HEK293 (cell line): Measurements from ENCODE around the gene TACC2.

Experiments used
- CTCF ChIA-PET: fragments of 350-600 bp; formaldehyde crosslinking; extraction: SDS; loops from one replicate; lab custom pipeline; 2021; ENCODE audit warnings: antibody characterized with exemption; lab: Yijun Ruan, JAX
- POLR2A ChIA-PET: fragments of 300-600 bp; formaldehyde crosslinking; extraction: SDS; loops from one replicate; lab custom pipeline; 2020; ENCODE audit warnings: antibody characterized with exemption, inconsistent platforms; lab: Yijun Ruan, JAX
- H3K27ac ChIP-seq: fragments of 200-500 bp; sonication (Bioruptor generic); 2 replicates; pipeline ENCODE4 v1.5.1; 2014; ENCODE audit warnings: low read depth, low read length, control low read depth, inconsistent platforms; ENCODE audit errors: extremely low read depth
- H3K36me3 ChIP-seq, 2 experiments: fragments of 200-500 bp in 1 of 2; sonication (Bioruptor generic) in 1 of 2; 1 replicate in 1 of 2; 2 replicates in 1 of 2; pipeline ENCODE4 v1.5.1; 2014 to 2017; ENCODE audit warnings: inconsistent platforms in 2 of 2, low read length in 2 of 2; ENCODE audit not compliant: control insufficient read depth in 2 of 2, insufficient read depth in 1 of 2
- H3K4me1 ChIP-seq: fragments of 200-500 bp; sonication (Bioruptor generic); 2 replicates; pipeline ENCODE4 v1.5.1; 2014; ENCODE audit warnings: mild to moderate bottlenecking, low read length, inconsistent platforms; ENCODE audit not compliant: control insufficient read depth, insufficient read depth
- H3K4me3 ChIP-seq: 2 replicates; pipeline ENCODE4 v1.5.1; 2011; ENCODE audit warnings: low read depth, mild to moderate bottlenecking, control low read depth, low read length, moderate library complexity
- H3K9me3 ChIP-seq: fragments of 200-500 bp; sonication (Bioruptor generic); 2 replicates; pipeline ENCODE4 v1.5.1; 2014; ENCODE audit warnings: low read depth, low read length, inconsistent platforms; ENCODE audit not compliant: control insufficient read depth, insufficient read depth
- EGR2 ChIP-seq: fragments of 450-650 bp; formaldehyde crosslinking; IDR thresholded peaks from 2 replicates; pipeline ENCODE4 v1.5.1; 2016; ENCODE audit warnings: low read depth, missing biosample characterization, missing genetic modification characterization
- KLF17 ChIP-seq: fragments of 450-650 bp; formaldehyde crosslinking; IDR thresholded peaks from 2 replicates; pipeline ENCODE4 v1.5.1; 2016; ENCODE audit warnings: missing biosample characterization, missing genetic modification characterization
- OVOL3 ChIP-seq: fragments of 450-650 bp; formaldehyde crosslinking; IDR thresholded peaks from 2 replicates; pipeline ENCODE4 v1.5.1; 2016; ENCODE audit warnings: missing biosample characterization, missing genetic modification characterization
- REST ChIP-seq: fragments of 450-650 bp; formaldehyde crosslinking; IDR thresholded peaks from 2 replicates; pipeline ENCODE4 v1.5.1; 2016; ENCODE audit warnings: missing biosample characterization, missing genetic modification characterization
- SCRT2 ChIP-seq: fragments of 450-650 bp; formaldehyde crosslinking; IDR thresholded peaks from 2 replicates; pipeline ENCODE4 v1.5.1; 2016; ENCODE audit warnings: missing biosample characterization, missing genetic modification characterization
- TCF7L2 ChIP-seq: IDR thresholded peaks from 2 replicates; pipeline ENCODE4 v1.6.1; 2011; ENCODE audit warnings: low read depth, mild to moderate bottlenecking, inconsistent platforms, low read length, moderate library complexity, borderline replicate concordance
- ZBTB20 ChIP-seq: fragments of 450-650 bp; formaldehyde crosslinking; IDR thresholded peaks from 2 replicates; pipeline ENCODE4 v1.5.1; 2016; ENCODE audit warnings: missing biosample characterization, missing genetic modification characterization
- ZIC2 ChIP-seq: fragments of 450-650 bp; formaldehyde crosslinking; IDR thresholded peaks from 2 replicates; pipeline ENCODE4 v1.5.1; 2016; ENCODE audit warnings: missing biosample characterization, missing genetic modification characterization
- ZNF138 ChIP-seq: fragments of 450-650 bp; formaldehyde crosslinking; IDR thresholded peaks from 2 replicates; pipeline ENCODE4 v1.5.1; 2016; ENCODE audit warnings: missing biosample characterization, missing genetic modification characterization, borderline replicate concordance
- ZNF140 ChIP-seq: fragments of 450-650 bp; formaldehyde crosslinking; IDR thresholded peaks from 2 replicates; pipeline ENCODE4 v1.5.1; 2016; ENCODE audit warnings: missing biosample characterization, missing genetic modification characterization
- ZNF169 ChIP-seq: fragments of 450-650 bp; formaldehyde crosslinking; IDR thresholded peaks from 2 replicates; pipeline ENCODE4 v1.5.1; 2016; ENCODE audit warnings: missing biosample characterization, missing genetic modification characterization
- ZNF24 ChIP-seq: fragments of 450-650 bp; formaldehyde crosslinking; IDR thresholded peaks from 2 replicates; pipeline ENCODE4 v1.5.1; 2016; ENCODE audit warnings: missing biosample characterization, missing genetic modification characterization
- ZNF266 ChIP-seq: fragments of 450-650 bp; formaldehyde crosslinking; IDR thresholded peaks from 2 replicates; pipeline ENCODE4 v1.5.1; 2016; ENCODE audit warnings: missing biosample characterization, missing genetic modification characterization, low read depth
- ZNF280C ChIP-seq: fragments of 450-650 bp; formaldehyde crosslinking; IDR thresholded peaks from 2 replicates; pipeline ENCODE4 v1.5.1; 2016; ENCODE audit warnings: missing biosample characterization, missing genetic modification characterization
- ZNF292 ChIP-seq: fragments of 450-650 bp; formaldehyde crosslinking; IDR thresholded peaks from 2 replicates; pipeline ENCODE4 v1.5.1; 2016; ENCODE audit warnings: low read depth, missing biosample characterization, missing genetic modification characterization, borderline replicate concordance
- ZNF521 ChIP-seq: fragments of 450-650 bp; formaldehyde crosslinking; IDR thresholded peaks from 2 replicates; pipeline ENCODE4 v1.5.1; 2017; ENCODE audit warnings: missing biosample characterization, mild to moderate bottlenecking, missing genetic modification characterization
- ZNF571 ChIP-seq: fragments of 450-650 bp; formaldehyde crosslinking; IDR thresholded peaks from 2 replicates; pipeline ENCODE4 v1.5.0; 2017; ENCODE audit warnings: missing biosample characterization, missing genetic modification characterization
- ZNF596 ChIP-seq: fragments of 450-650 bp; IDR thresholded peaks from 2 replicates; pipeline ENCODE4 v1.5.0; 2018; ENCODE audit warnings: missing biosample characterization, mild to moderate bottlenecking, missing genetic modification characterization, moderate library complexity
- ZNF610 ChIP-seq: fragments of 450-650 bp; formaldehyde crosslinking; IDR thresholded peaks from 2 replicates; pipeline ENCODE4 v1.5.1; 2016; ENCODE audit warnings: missing biosample characterization, missing genetic modification characterization, borderline replicate concordance
- ZNF654 ChIP-seq: fragments of 450-650 bp; formaldehyde crosslinking; IDR thresholded peaks from 2 replicates; pipeline ENCODE4 v1.5.1; 2016; ENCODE audit warnings: low read depth, missing biosample characterization, missing genetic modification characterization
- ZNF670 ChIP-seq: fragments of 450-650 bp; formaldehyde crosslinking; IDR thresholded peaks from 2 replicates; pipeline ENCODE4 v1.5.1; 2016; ENCODE audit warnings: missing biosample characterization, missing genetic modification characterization, low read depth
- ZNF677 ChIP-seq: fragments of 450-650 bp; IDR thresholded peaks from 2 replicates; pipeline ENCODE4 v1.5.0; 2018; ENCODE audit warnings: missing biosample characterization, mild to moderate bottlenecking, missing genetic modification characterization, moderate library complexity
- ZNF704 ChIP-seq: fragments of 450-650 bp; formaldehyde crosslinking; IDR thresholded peaks from 2 replicates; pipeline ENCODE4 v1.5.1; 2016; ENCODE audit warnings: missing biosample characterization, missing genetic modification characterization
- ZNF768 ChIP-seq: fragments of 450-650 bp; formaldehyde crosslinking; IDR thresholded peaks from 2 replicates; pipeline ENCODE4 v1.5.1; 2018; ENCODE audit warnings: missing biosample characterization, mild to moderate bottlenecking, missing genetic modification characterization
- ZSCAN30 ChIP-seq: fragments of 450-650 bp; IDR thresholded peaks from 2 replicates; pipeline ENCODE4 v1.5.1; 2018; ENCODE audit warnings: missing biosample characterization, mild to moderate bottlenecking, missing genetic modification characterization, moderate library complexity

The TACC2 gene

GRCh38 chr10:122207163-122207562 lies 218.2 kb downstream of the TACC2 start (continued):
- TF ChIP-seq ZNF138 (tag by site-specific recombination): no peak
- TF ChIP-seq ZNF596 (tag by site-specific recombination): no peak
- TF ChIP-seq ZSCAN30 (tag by site-specific recombination): no peak
- TF ChIP-seq ZBTB20 (tag by site-specific recombination): no peak
- no peak for TF ChIP-seq ZNF280C (tag by site-specific recombination)
- no peak for TF ChIP-seq ZNF266 (tag by site-specific recombination)
- no peak for TF ChIP-seq ZNF292 (tag by site-specific recombination)
- TF ChIP-seq ZNF169: no peak

- POLR2A ChIA-PET: no interaction called here
- CTCF ChIA-PET: interaction anchor here (0.7 kb wide), 1 partner anchor 65 kb away, joined by 3 read pairs; no protein-coding TSS in a partner anchor
- H3K36me3 ChIP-seq: peaks cover 0 to 13% of the 10 kb centered on the region in 2 experiments; a peak in 1 of 3 replicates
Observed at GRCh38 chr10:122207596-122207995, 218.6 kb downstream of the TACC2 start.

More at GRCh38 chr10:122207596-122207995, 218.6 kb downstream of the TACC2 start:
- no peaks in the 10 kb centered on the region for H3K4me1 ChIP-seq
- H3K9me3 ChIP-seq: no peaks in the 10 kb centered on the region
- TF ChIP-seq ZNF571 (tag by site-specific recombination): no peak
- TF ChIP-seq ZNF140 (tag by site-specific recombination): no peak
- no peak for TF ChIP-seq OVOL3
- TF ChIP-seq KLF17 (tag by site-specific recombination): no peak
- TF ChIP-seq ZNF670 (tag by site-specific recombination): no peak
- TF ChIP-seq ZIC2 (tag by site-specific recombination): no peak
- no peak for TF ChIP-seq ZNF521 (tag by site-specific recombination)
- no peak for TF ChIP-seq ZNF24
- TF ChIP-seq REST: no peak
- TF ChIP-seq SCRT2: no peak
- TF ChIP-seq ZNF677 (tag by site-specific recombination): no peak
- no peak for TF ChIP-seq EGR2 (tag by site-specific recombination)
- no peak for TF ChIP-seq ZNF704 (tag by site-specific recombination)
- TF ChIP-seq ZNF138 (tag by site-specific recombination): no peak
- no peak for TF ChIP-seq TCF7L2
- no peak for TF ChIP-seq ZNF768 (tag by site-specific recombination)
- TF ChIP-seq ZNF654 (tag by site-specific recombination): no peak
- TF ChIP-seq ZNF266 (tag by site-specific recombination): no peak
- no peak for TF ChIP-seq ZNF610 (tag by site-specific recombination)
- TF ChIP-seq, all 188 proteins: peak for 0
- Histone ChIP-seq H3K4me3 (no peak overlapping the region), H3K27ac (no peak overlapping the region)
